Measurements from ENCODE around the gene HOXC10.

Gene HOXC10

DNA sequence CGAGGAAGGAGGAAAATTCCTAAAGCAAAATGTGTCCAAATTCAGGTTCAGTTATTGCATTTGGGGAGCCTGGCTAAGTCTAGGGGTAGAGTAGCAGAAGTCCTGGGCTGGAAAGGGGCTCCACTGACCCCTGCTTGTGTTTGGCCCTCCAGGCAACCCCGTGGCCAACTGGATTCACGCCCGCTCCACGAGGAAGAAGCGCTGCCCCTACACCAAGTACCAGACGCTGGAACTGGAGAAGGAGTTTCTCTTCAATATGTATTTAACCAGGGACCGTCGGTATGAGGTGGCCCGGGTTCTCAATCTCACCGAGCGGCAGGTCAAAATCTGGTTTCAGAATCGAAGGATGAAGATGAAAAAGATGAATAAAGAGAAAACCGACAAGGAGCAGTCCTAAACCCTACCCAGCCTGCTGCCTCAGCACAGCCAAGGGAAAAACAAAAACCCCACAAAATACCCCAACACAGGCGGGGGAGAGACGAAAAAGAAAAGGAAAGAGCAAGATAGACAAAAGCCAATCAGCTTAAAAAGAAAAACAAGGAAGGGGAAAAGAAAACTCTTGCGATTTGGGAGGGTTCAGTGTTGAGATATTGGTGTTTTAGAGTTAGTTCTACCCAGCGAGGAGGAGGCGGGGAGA lies 17.4 kb downstream of the HOXC10 start:
- DNase-seq (ENCODE audit: low read depth in 2 of 3, low spot score in 1 of 3): no peak

- DNase-seq (ENCODE audit: low read depth in 2 of 3, low spot score in 1 of 3): no peak
These were observed 18.0 kb downstream of the HOXC10 start for GRCh38 chr12:54002915-54003389.

GRCh38 chr12:54003625-54004024 lies 18.7 kb downstream of the HOXC10 start:
- DNase-seq (ENCODE audit: low read depth in 2 of 3, low spot score in 1 of 3): no peak

DNA sequence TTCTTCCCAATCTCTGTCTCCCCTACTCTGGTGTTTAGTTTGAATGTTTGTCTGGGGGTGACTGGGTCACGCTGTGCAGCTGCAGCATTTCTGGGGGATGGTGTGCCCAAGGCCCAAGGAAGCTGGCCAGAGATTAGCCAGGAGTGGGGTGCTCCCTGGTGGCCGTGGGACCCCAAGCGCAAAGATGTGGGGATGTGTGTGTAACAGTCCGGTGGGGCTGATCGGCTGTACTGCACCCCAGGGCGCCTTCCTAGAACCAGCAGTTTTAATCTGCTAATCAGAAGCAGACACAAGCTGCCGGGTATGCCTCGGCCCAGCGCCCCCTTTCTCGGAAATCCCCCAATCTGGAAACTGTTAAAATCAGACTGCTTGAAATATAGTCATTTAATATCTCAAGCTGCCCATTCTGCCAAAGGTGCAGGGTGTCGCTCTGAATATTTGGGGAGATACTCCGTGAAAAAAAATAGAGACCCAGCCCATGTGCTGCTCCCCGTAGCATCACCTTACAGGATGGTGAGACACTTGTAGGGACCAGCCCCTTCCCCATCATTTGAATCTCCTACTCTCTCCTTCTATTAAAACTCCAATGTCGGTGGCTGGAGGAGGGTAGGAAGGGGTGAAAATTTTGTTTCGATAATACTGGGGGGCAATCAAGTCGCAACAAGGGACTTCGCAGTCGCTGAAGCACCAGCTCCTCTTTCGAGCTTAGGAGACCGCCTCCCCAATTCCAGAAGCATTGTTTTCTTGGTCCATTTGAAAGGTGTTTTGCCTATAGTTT lies 19.3 kb downstream of the HOXC10 start:
- no peak for DNase-seq (ENCODE audit: low read depth in 2 of 3, low spot score in 1 of 3)

DNA sequence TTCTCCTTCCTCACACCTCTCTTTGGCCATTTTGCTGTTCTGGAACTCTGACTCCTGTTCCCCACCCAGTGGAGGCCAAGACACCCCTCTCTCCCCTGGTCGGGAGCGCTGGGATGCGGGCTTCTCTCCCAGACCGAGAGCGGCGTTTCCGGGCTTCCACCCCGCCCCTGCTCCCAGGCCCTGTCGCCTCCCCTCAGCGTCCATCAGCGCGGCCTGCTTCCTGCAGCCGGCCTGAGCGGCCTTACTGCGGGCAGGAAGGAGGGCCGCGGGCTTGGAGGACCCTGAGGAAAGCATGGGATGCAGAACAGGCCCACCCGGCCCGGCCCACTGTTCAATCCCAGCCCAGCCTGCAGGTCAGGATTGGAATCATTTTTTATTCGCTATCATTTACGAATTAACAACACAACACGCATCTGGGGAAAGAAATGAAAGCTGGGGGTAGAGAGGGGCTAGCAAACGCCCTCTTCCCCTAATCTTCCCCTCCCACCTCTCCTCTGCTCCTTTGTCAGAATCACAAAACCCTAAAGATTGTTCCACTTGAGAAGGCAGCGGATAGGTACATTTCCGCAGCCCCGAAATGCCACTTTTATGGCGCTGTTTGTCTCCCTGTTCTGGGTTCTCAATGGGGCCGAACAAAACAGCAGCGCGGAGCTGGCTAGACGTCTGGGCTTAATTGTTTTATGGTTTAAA lies 20.0 kb downstream of the HOXC10 start:
- no peak for DNase-seq (ENCODE audit: low read depth in 2 of 3, low spot score in 1 of 3)

- DNase-seq (ENCODE audit: low read depth in 2 of 3, low spot score in 1 of 3): no peak
These were observed 20.5 kb downstream of the HOXC10 start for GRCh38 chr12:54005531-54005852.

- DNase-seq (ENCODE audit: low read depth in 2 of 3, low spot score in 1 of 3): peak; percentile 71 to 84 (median 75)
These were observed 21.1 kb downstream of the HOXC10 start for GRCh38 chr12:54005853-54006558.

DNA sequence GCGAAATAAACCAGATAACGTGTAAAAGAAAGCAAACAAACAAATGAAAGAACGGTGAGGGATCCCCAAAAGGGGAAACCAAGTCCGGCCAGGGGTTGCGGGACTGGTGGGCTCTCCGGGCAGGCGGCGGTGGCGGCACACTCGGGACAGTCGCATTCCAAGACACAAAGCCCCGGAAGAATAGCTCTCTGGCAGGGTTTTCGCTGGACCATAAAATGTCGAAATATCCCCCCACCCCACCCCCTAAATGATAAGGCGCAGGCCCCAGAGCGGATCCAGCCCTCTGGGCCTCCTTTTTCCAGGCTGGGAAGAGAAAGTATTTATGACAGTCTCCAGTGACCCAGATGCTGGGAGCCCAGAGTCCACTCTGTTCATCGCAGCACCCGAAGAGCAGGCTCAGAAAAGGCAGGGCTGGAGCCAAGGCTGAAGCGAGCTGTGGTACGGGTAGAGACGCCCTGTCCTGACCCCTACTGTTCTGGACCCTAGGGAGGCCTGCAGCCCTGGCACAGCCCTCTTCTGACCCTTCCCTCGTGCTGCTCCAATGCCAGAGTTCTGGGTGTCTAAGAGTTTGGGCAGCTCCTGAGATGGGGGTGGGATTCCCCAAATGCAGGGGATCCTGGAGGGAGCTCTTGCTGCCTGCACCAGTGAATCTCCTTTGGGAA lies 21.7 kb downstream of the HOXC10 start:
- DNase-seq (ENCODE audit: low read depth in 2 of 3, low spot score in 1 of 3): no peak

DNA sequence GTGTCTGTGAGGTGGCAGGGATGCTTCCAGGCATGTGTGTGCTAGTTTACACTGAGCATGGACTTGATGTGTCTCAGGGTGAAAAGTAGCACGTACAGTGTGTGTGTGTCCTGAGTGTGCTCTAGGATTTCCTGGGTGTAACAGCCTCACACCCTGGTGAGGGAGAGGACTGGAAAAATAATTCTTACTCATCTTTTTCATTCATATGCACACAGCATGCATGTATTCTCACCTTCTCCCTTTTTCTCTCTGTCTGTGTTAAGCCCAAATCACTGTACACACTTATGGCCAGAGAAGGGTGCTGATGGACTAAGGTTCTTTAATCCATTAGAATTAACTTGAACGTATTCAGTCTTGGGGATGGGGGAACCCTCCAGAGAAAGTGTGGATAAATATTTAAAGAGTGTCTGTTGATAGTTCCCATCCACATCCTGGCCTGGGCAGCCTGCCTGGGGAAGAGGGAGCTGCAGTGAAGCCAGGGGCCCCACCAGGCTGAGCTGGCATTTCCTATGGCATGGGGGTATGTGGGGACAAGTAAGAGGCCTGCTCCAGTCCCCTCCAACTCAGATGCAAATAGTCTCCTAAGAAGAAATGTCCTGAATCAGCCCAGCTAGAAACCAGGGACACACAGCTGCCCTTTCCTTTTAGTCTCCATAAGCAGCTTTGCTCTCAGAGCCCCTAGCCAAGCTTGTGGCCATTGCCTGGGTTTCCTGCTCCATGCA lies 22.8 kb downstream of the HOXC10 start:
- DNase-seq (ENCODE audit: low read depth in 2 of 3, low spot score in 1 of 3): no peak

GRCh38 chr12:54008260-54008552 lies 23.3 kb downstream of the HOXC10 start:
- DNase-seq (ENCODE audit: low read depth in 2 of 3, low spot score in 1 of 3): no peak

DNA sequence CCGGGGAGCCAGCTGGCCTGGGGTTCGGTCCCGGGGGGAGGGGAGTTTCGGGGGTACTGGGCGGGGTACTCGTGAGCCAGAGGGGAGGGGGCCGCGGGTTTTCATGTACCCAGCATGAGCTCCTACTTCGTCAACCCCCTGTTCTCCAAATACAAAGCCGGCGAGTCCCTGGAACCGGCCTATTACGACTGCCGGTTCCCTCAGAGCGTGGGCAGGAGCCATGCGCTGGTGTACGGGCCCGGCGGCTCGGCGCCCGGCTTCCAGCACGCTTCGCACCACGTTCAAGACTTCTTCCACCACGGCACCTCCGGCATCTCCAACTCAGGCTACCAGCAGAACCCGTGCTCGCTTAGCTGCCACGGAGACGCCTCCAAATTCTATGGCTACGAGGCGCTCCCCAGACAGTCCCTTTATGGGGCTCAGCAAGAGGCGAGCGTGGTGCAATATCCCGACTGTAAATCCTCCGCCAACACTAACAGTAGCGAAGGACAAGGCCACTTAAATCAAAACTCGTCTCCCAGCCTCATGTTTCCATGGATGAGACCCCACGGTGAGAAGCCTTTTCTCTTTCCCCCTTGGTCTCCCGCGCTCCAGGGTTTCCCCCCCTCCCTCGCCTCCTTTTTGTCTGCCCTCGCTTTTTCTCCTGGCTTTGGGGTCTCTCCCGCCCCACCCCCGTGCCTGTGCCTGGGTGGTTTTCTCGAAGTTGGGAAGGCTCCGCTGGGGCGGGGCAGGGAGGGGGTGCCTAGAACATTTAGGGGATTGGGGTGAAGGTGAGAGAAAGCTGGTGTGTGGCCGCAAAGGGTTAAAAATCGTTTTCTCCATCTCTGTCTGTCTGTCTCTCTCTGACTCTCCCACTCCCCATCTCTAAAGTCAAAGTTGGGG lies 24.5 kb downstream of the HOXC10 start:
- DNase-seq (ENCODE audit: low read depth in 2 of 3, low spot score in 1 of 3): no peak

DNA sequence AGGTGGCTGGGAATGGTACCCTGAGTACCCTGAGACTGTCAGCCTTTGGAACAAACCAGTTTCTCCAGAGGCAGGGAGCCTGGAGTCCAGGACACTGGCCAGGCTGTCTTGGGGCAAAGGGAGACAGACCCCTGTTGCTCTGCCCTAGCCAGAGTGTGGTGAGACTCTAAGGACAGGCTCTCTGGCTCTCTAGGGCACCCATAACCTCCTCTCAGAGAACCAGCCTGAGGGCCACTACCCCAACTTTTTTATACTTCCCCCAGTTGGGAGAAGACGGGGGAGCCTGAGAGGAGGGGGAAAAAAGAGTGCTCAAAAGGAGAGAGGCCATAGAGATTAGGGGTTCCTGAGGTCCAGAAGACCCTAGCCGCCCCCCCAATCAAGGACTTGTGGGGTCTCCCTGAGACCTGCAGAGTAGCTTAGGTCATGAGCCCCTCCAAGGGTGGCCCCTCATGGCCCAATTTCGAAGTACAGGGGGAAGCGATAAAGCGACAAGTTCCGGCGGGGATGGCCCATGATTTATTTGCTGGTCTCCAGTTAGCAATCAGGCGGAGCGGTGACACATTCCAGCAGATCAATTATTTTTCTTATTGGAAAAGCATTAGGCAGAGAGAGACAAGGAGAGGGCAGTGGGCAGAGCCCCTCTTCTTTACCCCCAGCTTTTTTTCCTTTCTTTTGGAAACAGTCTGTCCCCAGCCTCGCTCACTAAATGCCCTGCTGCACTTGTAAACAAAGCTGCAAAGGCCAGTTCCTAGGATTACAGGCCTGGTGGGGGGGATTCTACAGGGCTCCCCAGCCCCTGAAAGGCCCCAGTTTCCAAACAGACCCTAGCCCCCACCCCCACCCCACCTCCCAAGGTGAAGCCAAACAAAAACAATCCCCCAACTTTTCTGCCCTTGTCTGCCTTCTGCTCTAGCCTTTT lies 25.4 kb downstream of the HOXC10 start:
- DNase-seq (ENCODE audit: low read depth in 2 of 3, low spot score in 1 of 3): no peak

GRCh38 chr12:54010972-54011664 lies 26.2 kb downstream of the HOXC10 start:
- DNase-seq (ENCODE audit: low read depth in 2 of 3, low spot score in 1 of 3): no peak

DNA sequence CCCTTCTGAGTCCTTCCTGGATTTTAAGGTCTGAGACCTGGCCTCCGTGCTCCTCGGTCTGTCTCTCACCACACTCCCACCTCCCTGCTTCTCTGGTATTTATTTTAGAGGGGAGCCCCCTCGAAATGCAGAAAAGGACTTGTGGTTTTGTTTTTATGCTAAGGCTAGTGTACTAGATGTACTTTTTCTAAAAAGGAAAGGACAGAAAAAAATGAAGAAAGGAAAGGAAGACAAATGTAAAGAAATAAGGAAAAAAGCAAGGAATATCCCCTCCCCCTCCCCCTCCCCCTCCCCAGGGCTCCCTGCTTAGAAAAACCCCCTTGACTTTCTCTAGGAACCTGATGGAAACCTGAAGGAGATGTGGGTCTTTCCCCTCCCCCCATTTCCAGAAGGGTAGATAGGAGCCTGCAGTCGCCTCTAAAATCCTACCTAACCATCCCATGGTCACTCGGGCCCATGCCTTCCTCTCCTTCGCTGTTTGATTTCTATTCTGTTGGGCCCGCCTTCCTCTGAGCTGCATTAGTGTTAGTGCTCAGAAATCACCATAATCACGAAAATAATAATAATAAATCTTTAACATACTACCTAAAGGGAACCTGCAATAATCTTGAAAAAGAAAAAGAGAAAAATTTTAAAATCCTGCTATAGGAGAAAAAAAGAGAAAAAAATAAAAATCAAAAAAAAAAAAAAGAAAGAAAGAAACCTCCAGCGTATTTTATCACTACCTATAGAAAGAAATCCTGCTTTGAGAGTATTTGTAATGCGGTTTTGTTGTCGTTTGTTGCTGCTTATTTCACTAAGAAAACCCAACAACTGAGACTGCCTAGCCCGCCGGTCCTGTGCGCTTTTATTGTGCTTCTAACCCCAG lies 27.0 kb downstream of the HOXC10 start:
- no peak for DNase-seq (ENCODE audit: low read depth in 2 of 3, low spot score in 1 of 3)

- no peak for DNase-seq (ENCODE audit: low read depth in 2 of 3, low spot score in 1 of 3)
These were observed 27.9 kb downstream of the HOXC10 start for GRCh38 chr12:54012631-54013409.

DNA sequence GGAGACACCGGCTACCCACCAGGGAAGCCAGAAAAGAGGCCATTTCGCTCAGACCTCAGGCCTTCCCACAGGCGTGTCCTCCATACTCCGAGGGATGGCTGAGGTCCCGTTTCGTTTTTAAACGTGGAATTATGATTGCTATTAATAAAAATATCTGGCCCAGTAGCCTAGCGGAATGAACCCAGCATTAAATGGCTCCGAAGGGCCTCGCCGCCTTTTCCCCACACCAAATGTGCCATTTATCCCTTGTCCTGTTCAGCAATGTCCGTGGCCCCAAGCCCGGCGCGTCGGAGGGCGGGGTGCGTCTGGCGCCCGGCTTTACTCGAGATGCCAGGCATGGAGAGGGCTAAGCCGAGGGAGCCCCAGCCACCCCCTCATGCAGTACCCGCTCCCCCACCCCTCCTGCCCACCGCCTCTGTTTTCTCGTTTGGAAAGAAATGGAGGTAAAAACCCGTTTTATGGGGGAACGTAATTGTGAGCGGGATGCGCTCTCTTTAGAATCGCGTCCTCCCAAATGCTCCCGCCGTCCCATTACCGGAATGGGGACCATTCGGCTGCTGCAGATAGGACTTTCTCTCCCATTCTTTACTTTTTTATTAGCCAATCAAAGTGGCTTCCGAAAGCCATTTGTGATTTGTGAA lies 29.6 kb downstream of the HOXC10 start:
- no peak for DNase-seq (ENCODE audit: low read depth in 2 of 3, low spot score in 1 of 3)

Data from stimulated activated CD4-positive, alpha-beta T cell treated with anti-CD3 and anti-CD28 coated beads, Interleukin-12 subunit alpha, Interleukin-12 subunit beta, amount 100 ng/mL, for 48 hours (primary cell).